Measurements from ENCODE around the gene AHI1.

Gene AHI1

GRCh38 chr6:135301304-135301703, 196.2 kb downstream of the AHI1 start:
- peaks cover 11% of the 10 kb centered on the region for H3K4me1 ChIP-seq (ENCODE audit: low read length)
- no peaks in the 10 kb centered on the region for H3K9me3 ChIP-seq (ENCODE audit: insufficient read depth, low read length)
- no peak overlapping the region for H3K27ac ChIP-seq (ENCODE audit: low read length)
- H3K4me3 ChIP-seq (ENCODE audit: low read length): no peak overlapping the region
- no peak overlapping the region for H3K9ac ChIP-seq (ENCODE audit: low read length)
- no peaks in the 10 kb centered on the region for H3K79me2 ChIP-seq (ENCODE audit: low read length)
- no peaks in the 10 kb centered on the region for H4K20me1 ChIP-seq (ENCODE audit: insufficient read depth, low read length)
- TF ChIP-seq CTCF (IDR thresholded peaks at IDR 0.05; ENCODE audit: low read depth, low read length) (no peak), EZH2phosphoT487 (IDR thresholded peaks at IDR 0.05; ENCODE audit: low read depth) (no peak)
- H3K27me3 ChIP-seq (ENCODE audit: low read depth, low read length): no peaks in the 10 kb centered on the region
- no peaks in the 10 kb centered on the region for H3K36me3 ChIP-seq (replicated peaks; ENCODE audit: low read depth, low read length)
- no peak overlapping the region for H3K4me2 ChIP-seq (ENCODE audit: low read length)
- H2AFZ ChIP-seq (ENCODE audit: low read depth, low read length): no peak overlapping the region

- Histone ChIP-seq H2AFZ (ENCODE audit: low read depth, low read length) (no peak overlapping the region), H3K9ac (ENCODE audit: low read length) (no peak overlapping the region), H4K20me1 (ENCODE audit: insufficient read depth, low read length) (no peaks in the 10 kb centered on the region), H3K4me2 (ENCODE audit: low read length) (no peak overlapping the region), H3K4me1 (ENCODE audit: low read length) (peaks cover 10% of the 10 kb centered on the region), H3K9me3 (ENCODE audit: insufficient read depth, low read length) (no peaks in the 10 kb centered on the region), H3K27me3 (ENCODE audit: low read depth, low read length) (no peaks in the 10 kb centered on the region), H3K79me2 (ENCODE audit: low read length) (no peaks in the 10 kb centered on the region), H3K36me3 (replicated peaks; ENCODE audit: low read depth, low read length) (no peaks in the 10 kb centered on the region), H3K4me3 (ENCODE audit: low read length) (no peak overlapping the region), H3K27ac (ENCODE audit: low read length) (no peak overlapping the region)
- TF ChIP-seq EZH2phosphoT487 (IDR thresholded peaks at IDR 0.05; ENCODE audit: low read depth): no peak
- no peak for TF ChIP-seq CTCF (IDR thresholded peaks at IDR 0.05; ENCODE audit: low read depth, low read length)
These were observed 197.0 kb downstream of the AHI1 start for GRCh38 chr6:135300576-135300975.

- no peaks in the 10 kb centered on the region for H3K27me3 ChIP-seq (ENCODE audit: low read depth, low read length)
- no peaks in the 10 kb centered on the region for H3K79me2 ChIP-seq (ENCODE audit: low read length)
- no peak overlapping the region for H2AFZ ChIP-seq (ENCODE audit: low read depth, low read length)
- no peak overlapping the region for H3K4me2 ChIP-seq (ENCODE audit: low read length)
- TF ChIP-seq CTCF (IDR thresholded peaks at IDR 0.05; ENCODE audit: low read depth, low read length) (no peak), EZH2phosphoT487 (IDR thresholded peaks at IDR 0.05; ENCODE audit: low read depth) (no peak)
- no peak overlapping the region for H3K9ac ChIP-seq (ENCODE audit: low read length)
- H3K36me3 ChIP-seq (replicated peaks; ENCODE audit: low read depth, low read length): no peaks in the 10 kb centered on the region
- H3K4me3 ChIP-seq (ENCODE audit: low read length): no peak overlapping the region
- H3K9me3 ChIP-seq (ENCODE audit: insufficient read depth, low read length): no peaks in the 10 kb centered on the region
- peaks cover 10% of the 10 kb centered on the region for H3K4me1 ChIP-seq (ENCODE audit: low read length)
- H3K27ac ChIP-seq (ENCODE audit: low read length): no peak overlapping the region
- H4K20me1 ChIP-seq (ENCODE audit: insufficient read depth, low read length): no peaks in the 10 kb centered on the region
These were observed 198.3 kb downstream of the AHI1 start for GRCh38 chr6:135299256-135299655.

GRCh38 chr6:135298455-135298854, 199.1 kb downstream of the AHI1 start:
- Histone ChIP-seq H3K9me3 (ENCODE audit: insufficient read depth, low read length) (no peaks in the 10 kb centered on the region), H3K27me3 (ENCODE audit: low read depth, low read length) (no peaks in the 10 kb centered on the region), H3K4me1 (ENCODE audit: low read length) (peaks cover 10% of the 10 kb centered on the region), H3K36me3 (replicated peaks; ENCODE audit: low read depth, low read length) (no peaks in the 10 kb centered on the region), H4K20me1 (ENCODE audit: insufficient read depth, low read length) (no peaks in the 10 kb centered on the region), H3K9ac (ENCODE audit: low read length) (no peak overlapping the region), H3K4me3 (ENCODE audit: low read length) (no peak overlapping the region), H3K4me2 (ENCODE audit: low read length) (no peak overlapping the region), H3K27ac (ENCODE audit: low read length) (no peak overlapping the region), H2AFZ (ENCODE audit: low read depth, low read length) (no peak overlapping the region), H3K79me2 (ENCODE audit: low read length) (no peaks in the 10 kb centered on the region)
- TF ChIP-seq CTCF (IDR thresholded peaks at IDR 0.05; ENCODE audit: low read depth, low read length) (no peak), EZH2phosphoT487 (IDR thresholded peaks at IDR 0.05; ENCODE audit: low read depth) (no peak)

Data from OCI-LY3 (cell line).